ENCODE results near the gene CERT1. TPM values are rescaled to one million over a fixed set of nuclear protein-coding genes. Genes with fewer than 3 reads are reported as not detected.

CERT1 gene
- total RNA-seq, 6 donors from 2014 or later, result 22.3 to 79.3 (median 58.0) TPM

- Histone ChIP-seq H3K4me1 (no peaks in the 10 kb centered on the region), H3K27me3 (no peaks in the 10 kb centered on the region), H3K36me3 (peaks cover 0 to 33% (median 19%) of the 10 kb centered on the region in 4 donors), H3K4me3 (no peak overlapping the region), H3K27ac (no peak overlapping the region), H3K9me3 (no peaks in the 10 kb centered on the region)
- ATAC-seq (ENCODE audit: low FRiP score in 2 of 2) (no peak), DNase-seq (no peak)
- WGBS, 2 donors, result 97 to 98% methylated on average over 3 of the region's 3 CpGs
- no peak for TF ChIP-seq CTCF (IDR thresholded peaks at IDR 0.05)
- TF ChIP-seq POLR2A (IDR thresholded peaks at IDR 0.05), result no peak
- TF ChIP-seq EP300 (IDR thresholded peaks at IDR 0.05), result no peak
- TF ChIP-seq POLR2AphosphoS5 (IDR thresholded peaks at IDR 0.05), result no peak
Measured at GRCh38 chr5:75395277-75395676, 116.2 kb downstream of the CERT1 start.

DNA sequence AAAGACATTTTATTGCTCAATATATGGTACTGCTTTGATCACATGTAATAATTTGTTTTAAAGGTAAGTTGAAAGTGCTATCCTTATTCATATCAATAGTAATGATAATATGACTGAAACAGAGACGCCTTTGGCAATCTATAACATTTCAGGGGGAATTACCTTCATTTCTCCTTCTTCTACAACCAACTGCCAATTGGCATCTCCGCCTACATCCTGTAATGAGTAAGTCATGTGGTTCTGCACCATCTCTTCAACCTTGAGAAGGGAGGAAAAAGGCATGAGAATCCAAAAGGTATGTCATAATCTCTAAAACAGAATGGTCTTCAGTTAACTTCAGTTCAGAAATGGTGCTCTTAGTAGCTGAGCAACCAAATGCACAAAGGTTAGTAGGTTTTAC is 122.0 kb downstream of the CERT1 start:
- Histone ChIP-seq H3K36me3 (peaks cover 1 to 61% (median 33%) of the 10 kb centered on the region in 4 donors), H3K4me3 (no peak overlapping the region), H3K27me3 (no peaks in the 10 kb centered on the region), H3K4me1 (no peaks in the 10 kb centered on the region), H3K9me3 (no peaks in the 10 kb centered on the region), H3K27ac (no peak overlapping the region)
- no peak for DNase-seq
- WGBS, 2 donors, result 86 to 92% methylated on average over 2 of the region's 2 CpGs
- TF ChIP-seq CTCF (IDR thresholded peaks at IDR 0.05) (no peak), EP300 (IDR thresholded peaks at IDR 0.05) (no peak), POLR2A (IDR thresholded peaks at IDR 0.05) (no peak), POLR2AphosphoS5 (IDR thresholded peaks at IDR 0.05) (no peak)
- no peak for ATAC-seq (ENCODE audit: low FRiP score in 2 of 2)

DNA sequence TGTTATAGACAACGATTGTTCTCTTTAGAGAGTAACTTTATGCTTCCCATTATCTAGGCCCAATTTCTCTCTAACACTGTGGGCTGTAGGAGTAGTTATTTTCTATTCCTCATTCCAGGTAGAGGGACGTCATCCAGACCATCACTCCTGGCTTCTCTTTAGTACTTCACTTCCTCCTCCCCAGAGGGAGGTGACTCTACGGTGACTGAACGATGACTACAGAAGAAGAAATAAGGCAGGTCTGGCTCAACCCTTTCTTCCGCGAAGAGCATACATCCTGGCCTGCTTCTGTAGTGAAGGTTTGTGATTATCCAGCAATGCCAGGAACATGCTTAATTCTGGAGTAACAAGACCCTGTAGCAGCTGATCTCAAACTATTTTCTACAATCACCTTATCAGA is 123.6 kb downstream of the CERT1 start:
- Histone ChIP-seq H3K4me3 (no peak overlapping the region), H3K4me1 (no peaks in the 10 kb centered on the region), H3K27me3 (no peaks in the 10 kb centered on the region), H3K27ac (no peak overlapping the region), H3K9me3 (no peaks in the 10 kb centered on the region), H3K36me3 (peaks cover 3 to 72% (median 33%) of the 10 kb centered on the region in 4 donors)
- 93 to 94% methylated on average over 6 of the region's 6 CpGs for WGBS, 2 donors
- DNase-seq (no peak), ATAC-seq (ENCODE audit: low FRiP score in 2 of 2) (no peak)
- TF ChIP-seq EP300 (IDR thresholded peaks at IDR 0.05) (no peak), POLR2AphosphoS5 (IDR thresholded peaks at IDR 0.05) (no peak), CTCF (IDR thresholded peaks at IDR 0.05) (no peak)

GRCh38 chr5:75384218-75384617 is 127.2 kb downstream of the CERT1 start:
- DNase-seq (no peak), ATAC-seq (ENCODE audit: low FRiP score in 2 of 2) (no peak)
- Histone ChIP-seq H3K27me3 (no peaks in the 10 kb centered on the region), H3K4me1 (no peaks in the 10 kb centered on the region), H3K9me3 (no peaks in the 10 kb centered on the region), H3K27ac (no peak overlapping the region), H3K36me3 (peaks cover 7 to 94% (median 52%) of the 10 kb centered on the region in 4 donors), H3K4me3 (no peak overlapping the region)
- TF ChIP-seq POLR2A (IDR thresholded peaks at IDR 0.05) (no peak), CTCF (IDR thresholded peaks at IDR 0.05) (no peak), POLR2AphosphoS5 (IDR thresholded peaks at IDR 0.05) (no peak), EP300 (IDR thresholded peaks at IDR 0.05) (no peak)
- 23 to 28% methylated on average over 1 of the region's 1 CpG for WGBS, 2 donors

- Histone ChIP-seq H3K27ac (no peak overlapping the region), H3K9me3 (no peaks in the 10 kb centered on the region), H3K36me3 (peaks cover 10 to 97% (median 47%) of the 10 kb centered on the region in 4 donors), H3K4me1 (no peaks in the 10 kb centered on the region), H3K27me3 (no peaks in the 10 kb centered on the region), H3K4me3 (no peak overlapping the region)
- TF ChIP-seq EP300 (IDR thresholded peaks at IDR 0.05) (no peak), POLR2AphosphoS5 (IDR thresholded peaks at IDR 0.05) (no peak), POLR2A (IDR thresholded peaks at IDR 0.05) (no peak), CTCF (IDR thresholded peaks at IDR 0.05) (no peak)
- WGBS, 2 donors, result 73 to 78% methylated on average over 4 of the region's 4 CpGs
- no peak for DNase-seq
- ATAC-seq (ENCODE audit: low FRiP score in 2 of 2), result no peak
Measured at GRCh38 chr5:75381456-75381855, 130.0 kb downstream of the CERT1 start.
